Measurements from ENCODE around the gene GIT1. TPM values are rescaled to one million over a fixed set of nuclear protein-coding genes. Genes with fewer than 3 reads are reported as not detected.

GIT1 gene
- total RNA-seq, 2 donors from 2014 or later: 24.1 to 35.3 TPM

GRCh38 chr17:29571486-29571882, 18.0 kb downstream of the GIT1 start:
- ATAC-seq (ENCODE audit: insufficient number of reproducible peaks, low FRiP score, low read depth) (no peak), DNase-seq (ENCODE audit: low spot score) (no peak)
- H3K27me3 ChIP-seq (replicated peaks; ENCODE audit: insufficient read depth): no peaks in the 10 kb centered on the region
- H3K36me3 ChIP-seq: peaks cover 26% of the 10 kb centered on the region
- H3K27ac ChIP-seq: no peak overlapping the region
- peaks cover 9 to 43% of the 10 kb centered on the region in 2 donors for H3K4me1 ChIP-seq (ENCODE audit: control insufficient read depth in 1 of 2, low read depth in 2 of 2)
- no peak for TF ChIP-seq CTCF (IDR thresholded peaks at IDR 0.05)
- no peaks in the 10 kb centered on the region for H3K9me3 ChIP-seq
- no peak overlapping the region for H3K4me3 ChIP-seq

- TF ChIP-seq CTCF (IDR thresholded peaks at IDR 0.05): no peak
- Histone ChIP-seq H3K36me3 (peaks cover 17% of the 10 kb centered on the region), H3K27ac (no peak overlapping the region), H3K9me3 (no peaks in the 10 kb centered on the region), H3K27me3 (replicated peaks; ENCODE audit: insufficient read depth) (no peaks in the 10 kb centered on the region), H3K4me1 (ENCODE audit: control insufficient read depth in 1 of 2, low read depth in 2 of 2) (peaks cover 9 to 53% of the 10 kb centered on the region in 2 donors), H3K4me3 (no peak overlapping the region)
- DNase-seq (ENCODE audit: low spot score) (no peak), ATAC-seq (ENCODE audit: insufficient number of reproducible peaks, low FRiP score, low read depth) (no peak)
Measured at GRCh38 chr17:29570521-29570920, 18.9 kb downstream of the GIT1 start.

- peak overlapping the region; percentile 82 to 93 for H3K27ac ChIP-seq
- no peak for TF ChIP-seq CTCF (IDR thresholded peaks at IDR 0.05)
- H3K4me3 ChIP-seq: peak overlapping the region; percentile 92
- no peak for DNase-seq (ENCODE audit: low spot score)
- H3K27me3 ChIP-seq (replicated peaks; ENCODE audit: insufficient read depth): no peaks in the 10 kb centered on the region
- H3K4me1 ChIP-seq (ENCODE audit: control insufficient read depth in 1 of 2, low read depth in 2 of 2): peaks cover 9 to 54% of the 10 kb centered on the region in 2 donors
- no peaks in the 10 kb centered on the region for H3K9me3 ChIP-seq
- ATAC-seq (ENCODE audit: insufficient number of reproducible peaks, low FRiP score, low read depth): no peak
- H3K36me3 ChIP-seq: peaks cover 6% of the 10 kb centered on the region
Measured at GRCh38 chr17:29569245-29569950, 20.1 kb downstream of the GIT1 start.

- peak within 1 kb of the TSS; percentile 92 for H3K4me3 ChIP-seq
- no peak for TF ChIP-seq CTCF (IDR thresholded peaks at IDR 0.05)
- DNase-seq (ENCODE audit: low spot score): no peak
Measured at GRCh38 chr17:29568331-29569244, 20.9 kb downstream of the GIT1 start, which contains the start of gene TP53I13. Gene TP53I13 (plus strand): TSS chr17:29568701. CDS start chr17:29568759, 58 bp downstream.

More at GRCh38 chr17:29568331-29569244, 20.9 kb downstream of the GIT1 start, which contains the start of gene TP53I13:
- Histone ChIP-seq H3K9me3 (no peaks in the 10 kb centered on the region), H3K36me3 (no peaks in the 10 kb centered on the region), H3K27me3 (replicated peaks; ENCODE audit: insufficient read depth) (no peaks in the 10 kb centered on the region), H3K4me1 (ENCODE audit: control insufficient read depth in 1 of 2, low read depth in 2 of 2) (peaks cover 9 to 54% of the 10 kb centered on the region in 2 donors), H3K27ac (peak within 1 kb of the TSS; percentile 82 to 93)
- peak; percentile 23 for ATAC-seq (ENCODE audit: insufficient number of reproducible peaks, low FRiP score, low read depth)
